Omental fat pad (tissue), 4 donors: ENCODE data around the gene PAIP2. TPM values are rescaled to one million over a fixed set of nuclear protein-coding genes. Genes with fewer than 3 reads are reported as not detected.

Source experiments
- ATAC-seq: fragments of 150-250 bp; one replicate; pipeline ENCODE4 v1.9.1; 2016; ENCODE audit warnings: mild to moderate bottlenecking, moderate library complexity; ENCODE audit not compliant: low FRiP score
- DNase-seq: peaks from one replicate; pipeline ENCODE4 v3.0.0-alpha.2; 2019; ENCODE audit warnings: low spot score
- CTCF ChIP-seq, 3 donors: fragments of 450-650 bp; IDR thresholded peaks; one replicate each; pipeline ENCODE4 v1.5.1; 2016 to 2017; ENCODE audit warnings: antibody characterized with exemption in 3 of 3, mild to moderate bottlenecking in 3 of 3, moderate library complexity in 2 of 3
- total RNA-seq, 4 donors: library from RNA; depleted of rRNA; stranded (reverse); fragments of >200 nt; gene quantifications; one replicate each; pipeline ENCODE4 v1.1.0, GENCODE V29; 2016

The PAIP2 gene
- total RNA-seq, 4 donors from 2014 or later, result 73.1 to 113 (median 103) TPM

- TF ChIP-seq CTCF (IDR thresholded peaks at IDR 0.05), result no peak
- DNase-seq (no peak), ATAC-seq (no peak)
Measured at GRCh38 chr5:139368613-139369012, 27.0 kb downstream of the PAIP2 start.

- no peak for DNase-seq
- ATAC-seq, result no peak
- no peak for TF ChIP-seq CTCF (IDR thresholded peaks at IDR 0.05)
Measured at GRCh38 chr5:139369181-139369580, 27.5 kb downstream of the PAIP2 start.

- no peak for TF ChIP-seq CTCF (IDR thresholded peaks at IDR 0.05)
- no peak for DNase-seq
- ATAC-seq, result no peak
Measured at GRCh38 chr5:139371482-139372435, 30.1 kb downstream of the PAIP2 start.

GRCh38 chr5:139374909-139375308, 33.3 kb downstream of the PAIP2 start:
- ATAC-seq (no peak), DNase-seq (no peak)
- TF ChIP-seq CTCF (IDR thresholded peaks at IDR 0.05), result no peak

- DNase-seq (no peak), ATAC-seq (no peak)
- no peak for TF ChIP-seq CTCF (IDR thresholded peaks at IDR 0.05)
Measured at GRCh38 chr5:139376364-139376763, 34.7 kb downstream of the PAIP2 start.

- ATAC-seq (no peak), DNase-seq (no peak)
- no peak for TF ChIP-seq CTCF (IDR thresholded peaks at IDR 0.05)
Measured at GRCh38 chr5:139377226-139377625, 35.6 kb downstream of the PAIP2 start.
